Measurements from ENCODE around the gene TLX3.
"Not testable (repeated sequence)": the region's sequence is repeated elsewhere in the genome, so short reads cannot be mapped to it uniquely, and the experiment has no call there.

The TLX3 gene

DNA sequence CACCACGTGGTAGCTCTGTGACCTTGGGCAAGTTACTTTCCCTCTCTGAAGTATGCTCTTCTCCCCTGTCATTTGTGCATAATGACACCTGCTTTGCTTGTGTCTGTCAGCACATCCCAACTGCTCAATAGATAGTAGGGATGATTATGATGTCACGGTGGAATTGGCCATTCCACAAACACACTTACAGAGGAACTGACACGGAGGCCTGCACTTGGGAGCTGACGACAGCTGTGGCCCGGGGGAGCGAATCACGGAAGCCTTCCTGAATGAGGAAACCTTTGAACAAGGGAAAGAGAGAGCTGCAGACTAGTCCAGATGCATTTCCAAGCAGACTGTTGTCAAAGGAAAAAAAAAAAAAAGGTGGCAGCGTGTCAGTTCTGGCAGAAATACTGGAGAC is 21.0 kb downstream of the TLX3 start:
- no peak for DNase-seq

DNA sequence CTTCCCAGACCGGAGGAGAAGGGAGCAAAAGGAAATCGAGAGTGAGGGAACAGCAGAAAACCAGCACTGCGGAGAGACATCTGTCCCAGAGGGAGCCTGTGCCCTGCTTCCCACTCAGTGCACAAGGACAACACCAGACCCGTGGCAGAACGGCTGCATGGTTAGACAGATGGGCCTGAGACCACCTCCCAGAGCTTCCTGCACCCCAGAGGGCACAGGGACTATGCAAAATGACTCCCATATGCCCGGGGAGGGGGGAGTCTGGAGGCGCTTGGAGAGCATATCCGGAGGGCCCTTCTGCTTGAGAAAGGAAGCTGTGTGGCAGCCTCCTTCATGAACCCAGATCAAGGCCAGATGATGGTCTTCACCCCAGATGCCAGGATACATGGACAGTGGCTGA is 26.6 kb downstream of the TLX3 start:
- no peak for DNase-seq

DNA sequence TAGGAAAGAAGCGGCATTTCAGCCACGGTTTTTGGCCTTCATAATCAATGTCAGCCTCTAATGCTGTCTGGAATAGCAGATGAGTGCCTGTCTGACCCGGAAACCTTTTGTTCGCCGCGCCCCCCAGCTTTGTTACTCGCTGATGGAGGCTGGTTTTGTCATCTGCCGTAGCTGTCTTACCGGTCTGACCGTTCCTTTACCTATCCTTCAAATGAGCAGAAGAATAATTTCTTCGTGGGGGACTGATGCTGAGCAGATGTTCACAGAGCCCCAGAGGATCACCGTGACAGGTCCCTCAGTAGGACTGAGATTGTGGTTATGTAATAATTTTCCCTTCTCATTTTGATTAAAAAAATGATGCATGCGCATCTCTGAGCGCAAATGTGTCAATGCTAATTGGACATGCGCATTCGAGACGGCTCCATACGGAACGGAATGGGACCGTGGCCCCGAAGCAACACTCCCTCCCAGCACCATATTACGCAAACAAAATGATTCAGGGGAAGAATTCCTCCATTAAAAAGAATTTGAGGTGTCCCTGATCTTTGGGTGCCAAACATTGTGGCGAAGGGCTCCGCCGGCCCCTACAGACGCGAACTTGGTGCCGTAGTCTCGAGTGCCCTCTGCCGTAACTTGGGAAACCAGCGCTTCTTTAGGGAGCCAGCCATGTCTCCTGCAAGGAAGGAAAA is 27.6 kb downstream of the TLX3 start:
- no peak for DNase-seq

DNA sequence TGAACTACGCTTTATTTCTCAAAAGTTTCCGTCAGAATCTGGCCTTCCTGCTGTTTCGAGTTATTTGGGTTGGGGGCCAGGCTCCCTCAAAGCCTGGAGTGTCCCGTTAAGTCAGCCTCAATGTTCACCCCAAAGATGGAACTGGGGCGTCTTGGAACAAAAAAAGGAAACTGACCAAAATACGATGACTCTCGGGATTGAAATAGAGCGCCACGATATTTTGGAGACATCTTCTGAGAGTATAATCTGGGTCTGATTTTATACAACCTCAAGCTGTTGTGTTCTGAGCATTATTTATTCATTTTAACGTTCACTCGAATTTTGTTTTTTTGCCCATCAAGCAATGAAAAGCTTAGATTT is 28.1 kb downstream of the TLX3 start:
- no peak for DNase-seq

DNA sequence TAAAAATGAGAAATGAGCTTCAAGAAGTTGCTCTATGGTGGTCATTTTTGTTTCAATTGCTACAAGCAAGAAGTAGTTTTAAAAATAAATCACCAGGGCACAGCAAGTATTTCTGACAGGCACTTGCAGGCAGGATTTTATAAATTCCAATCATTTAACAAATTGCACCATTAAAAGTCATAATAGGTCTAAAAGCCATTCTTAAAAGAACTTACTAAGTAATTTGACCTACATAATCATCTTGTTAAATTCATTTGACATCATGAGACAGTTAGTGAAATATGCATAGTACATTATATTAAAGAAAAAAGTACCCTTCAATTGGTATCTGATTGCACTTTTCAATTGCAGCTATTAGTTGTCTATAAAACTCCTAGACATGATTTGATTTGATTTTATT is 31.0 kb downstream of the TLX3 start:
- no peak for DNase-seq

DNA sequence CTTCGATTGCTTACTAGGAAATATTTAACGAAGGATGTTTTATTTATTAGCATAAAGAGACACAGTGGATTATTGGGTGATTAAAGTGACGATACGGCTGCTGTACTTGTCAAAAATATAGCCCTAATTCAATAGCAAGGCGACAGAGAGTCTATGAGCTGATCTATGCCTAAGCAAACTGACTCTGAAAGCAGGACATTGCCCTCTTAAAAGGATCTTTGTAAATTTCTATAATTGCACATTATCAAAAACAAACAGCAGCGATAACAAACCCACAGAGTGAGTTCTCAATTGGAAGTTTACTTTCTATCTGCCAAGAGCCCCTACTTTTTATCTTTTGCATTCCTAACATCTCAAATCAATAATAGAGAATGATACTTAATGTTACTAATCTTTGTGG is 31.4 kb downstream of the TLX3 start:
- DNase-seq = no peak

DNA sequence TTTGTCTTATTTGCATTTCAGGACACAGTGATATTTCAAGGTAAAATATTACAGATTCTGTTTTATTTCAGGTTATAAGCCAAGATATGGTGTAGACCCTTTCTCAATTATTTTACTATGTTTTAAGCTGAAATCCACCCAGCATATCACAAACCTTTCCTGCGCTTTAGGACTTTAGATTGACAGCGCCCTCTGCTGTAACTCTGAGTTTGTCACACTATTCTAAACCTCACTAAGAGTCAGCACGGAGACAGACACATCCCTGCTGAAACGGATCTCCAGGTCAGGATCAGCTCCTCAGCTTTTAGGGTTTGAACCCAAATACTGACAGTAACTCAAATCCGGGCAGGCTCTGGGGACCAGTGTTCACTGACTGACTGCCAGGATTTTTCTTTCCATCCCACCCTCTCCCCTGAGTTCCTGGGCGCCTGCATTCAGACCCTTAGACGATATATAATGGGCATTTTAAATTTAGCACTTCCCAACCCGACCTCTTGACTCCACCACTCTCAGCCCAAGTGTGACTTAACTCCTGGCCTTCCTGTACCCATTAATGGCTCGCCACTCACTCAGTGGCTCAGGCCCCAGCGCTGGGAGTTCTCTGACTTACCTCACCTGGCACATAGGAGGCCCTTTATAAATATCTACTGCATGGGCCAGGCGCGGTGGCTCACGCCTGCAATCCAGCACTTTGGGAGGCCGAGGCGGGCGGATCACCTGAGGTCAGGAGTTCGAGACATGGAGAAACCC is 33.5 kb downstream of the TLX3 start:
- no peak for DNase-seq

DNA sequence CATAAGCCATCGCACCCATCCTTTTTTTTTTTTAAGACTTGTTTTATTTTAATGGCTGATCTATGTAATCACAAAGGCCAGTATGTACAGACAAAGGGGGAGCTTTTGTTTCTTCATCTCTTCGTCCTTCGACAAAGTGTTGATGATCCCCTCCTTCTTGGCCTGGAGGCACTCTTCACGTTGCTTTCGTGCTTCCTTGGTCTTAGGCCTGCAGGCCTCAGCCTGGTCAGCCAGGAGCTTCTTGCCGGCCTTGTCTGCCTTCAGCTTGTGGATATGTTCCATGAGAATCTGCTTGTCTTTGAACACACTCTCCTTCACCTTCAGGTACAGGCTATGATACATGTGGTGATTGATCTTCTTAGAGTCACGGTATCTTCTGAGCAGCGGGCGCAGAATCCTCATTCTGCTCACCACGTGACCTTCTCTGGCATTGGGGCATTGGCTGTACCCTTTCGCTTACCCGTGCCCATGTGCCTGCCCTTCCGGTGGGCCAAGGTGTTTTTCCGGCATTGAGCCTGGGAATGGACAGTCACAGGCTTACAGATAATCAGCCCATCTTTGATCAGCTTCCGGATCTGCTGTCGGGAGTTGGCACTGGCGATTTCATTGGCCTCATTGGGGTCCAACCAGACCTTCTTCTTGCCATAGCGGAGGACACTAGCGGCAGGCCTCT is 36.0 kb downstream of the TLX3 start:
- no peak for DNase-seq

DNA sequence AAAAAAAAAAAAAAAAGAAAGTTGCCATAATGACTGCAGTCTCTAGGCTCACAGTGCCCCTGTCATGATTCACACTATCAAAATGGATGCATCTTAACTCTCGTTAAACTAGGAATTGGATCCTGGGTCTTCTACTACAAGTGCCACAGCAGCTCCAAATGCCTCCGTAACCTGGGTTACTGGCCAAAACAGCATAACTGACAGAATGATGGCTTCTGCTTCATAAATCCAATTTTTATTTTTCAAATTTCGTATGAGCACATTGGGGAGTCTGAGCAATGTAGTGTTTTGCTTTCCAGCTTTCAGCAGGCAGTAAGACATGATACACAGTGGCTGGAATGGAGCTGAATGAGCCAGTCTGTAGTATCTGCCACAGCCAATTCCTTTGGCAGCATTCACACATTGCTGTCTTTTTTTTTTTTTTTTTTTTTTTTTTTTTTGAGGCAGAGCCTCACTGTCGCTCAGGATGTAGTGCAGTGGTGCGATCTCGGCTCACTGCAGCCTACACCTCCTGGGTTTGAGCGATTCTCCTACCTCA is 42.6 kb downstream of the TLX3 start:
- DNase-seq = no peak

DNA sequence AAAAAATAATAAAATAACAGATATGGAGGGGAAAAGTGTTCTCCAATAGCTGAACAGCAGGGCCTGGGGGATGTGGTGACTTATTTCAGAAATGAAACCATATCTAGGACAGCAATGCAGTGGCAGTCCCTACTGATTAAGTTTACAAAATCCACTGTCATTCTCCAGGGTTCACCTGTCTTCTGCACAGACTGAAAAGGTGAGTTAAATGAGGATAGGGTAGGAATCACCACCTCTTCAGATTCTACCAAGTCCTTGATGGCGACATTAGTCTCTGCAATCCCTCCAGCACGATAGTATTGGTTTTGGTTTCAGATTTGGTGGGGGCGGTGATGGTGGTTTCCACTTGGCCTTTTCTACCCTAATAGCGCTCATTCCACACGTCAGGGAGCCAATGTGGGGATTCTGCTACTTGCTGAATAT is 46.3 kb downstream of the TLX3 start:
- DNase-seq = no peak

DNA sequence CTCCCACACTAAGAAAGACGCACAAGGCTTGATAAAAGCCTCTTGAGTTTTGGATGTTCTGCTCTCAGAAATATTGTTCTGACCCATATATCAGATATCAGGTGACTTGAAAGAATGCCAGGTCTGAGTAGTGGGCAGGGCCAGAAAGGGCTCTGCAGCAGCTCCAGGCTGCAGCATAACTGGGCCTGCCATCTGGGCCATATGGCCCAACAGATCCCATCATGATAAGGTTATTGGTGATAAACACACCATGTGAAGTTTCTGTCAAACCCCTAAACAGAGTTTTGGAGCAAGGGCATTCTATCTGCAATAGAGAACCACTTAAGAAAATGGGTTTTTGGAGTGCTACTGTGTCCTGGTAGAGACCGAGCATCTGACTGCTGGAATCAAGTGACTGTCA is 48.8 kb downstream of the TLX3 start:
- DNase-seq = no peak

DNA sequence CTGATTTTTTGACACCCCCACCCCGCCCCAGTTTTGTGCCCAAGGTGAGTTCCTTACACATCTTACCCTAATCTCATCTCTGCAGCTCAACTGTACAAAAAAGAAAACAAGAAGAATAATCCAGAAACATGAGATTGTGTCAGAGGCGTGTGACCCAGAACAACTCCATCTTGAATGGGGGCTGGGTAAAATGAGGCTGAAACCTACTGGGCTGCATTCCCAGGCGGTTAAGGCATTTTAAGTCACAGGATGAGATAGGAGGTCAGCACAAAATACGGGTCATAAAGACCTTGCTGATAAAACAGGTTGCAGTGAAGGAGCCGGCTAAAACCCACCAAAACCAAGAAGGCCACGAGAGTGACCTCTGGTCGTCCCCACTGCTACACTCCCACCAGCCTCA is 52.1 kb downstream of the TLX3 start:
- not testable (repeated sequence) for DNase-seq

Data from CD4-positive, alpha-beta T cell treated with Interleukin-15 for 1 hour (primary cell).